ENCODE measurements around the gene VWCE. TPM values are rescaled to one million over a fixed set of nuclear protein-coding genes. Genes with fewer than 3 reads are reported as not detected.

Gene VWCE
- total and polyA plus RNA-seq, 11 donors = 0.17 to 1.7 (median 0.66) TPM; not detected in 1

DNA sequence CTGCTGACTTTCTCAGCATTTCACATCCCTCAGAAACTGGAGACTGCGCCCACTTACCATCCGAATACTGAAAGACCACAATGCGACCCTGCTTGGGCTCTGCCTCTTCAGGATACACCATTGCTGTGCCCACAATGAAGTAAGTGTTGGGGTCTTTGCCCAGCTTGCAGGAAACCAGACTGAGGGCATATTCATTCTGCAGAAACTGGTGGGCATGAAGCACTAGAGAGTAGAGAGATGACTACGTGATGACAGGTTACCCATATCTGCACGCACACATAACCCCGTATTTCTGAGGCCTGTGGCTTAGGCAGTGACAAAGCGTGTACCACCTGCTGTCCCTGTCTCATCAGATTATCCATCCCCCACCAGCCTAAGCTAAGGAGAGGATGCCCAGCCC is 14.6 kb upstream of the VWCE start:
- Histone ChIP-seq H3K27ac (no peak overlapping the region), H3K27me3 (no peaks in the 10 kb centered on the region), H3K4me1 (no peaks in the 10 kb centered on the region), H3K9me3 (no peaks in the 10 kb centered on the region), H3K36me3 (peaks cover 2 to 100% (median 100%) of the 10 kb centered on the region in 9 donors), H3K4me3 (no peak overlapping the region)
- ATAC-seq = no peak
- intact Hi-C loops (cut with DNase I) = no loop called here
- DNase-seq = no peak
- WGBS, 4 donors = 95 to 97% (median 96%) methylated on average over 7 of the region's 7 CpGs
- TF ChIP-seq, protein P1, sequence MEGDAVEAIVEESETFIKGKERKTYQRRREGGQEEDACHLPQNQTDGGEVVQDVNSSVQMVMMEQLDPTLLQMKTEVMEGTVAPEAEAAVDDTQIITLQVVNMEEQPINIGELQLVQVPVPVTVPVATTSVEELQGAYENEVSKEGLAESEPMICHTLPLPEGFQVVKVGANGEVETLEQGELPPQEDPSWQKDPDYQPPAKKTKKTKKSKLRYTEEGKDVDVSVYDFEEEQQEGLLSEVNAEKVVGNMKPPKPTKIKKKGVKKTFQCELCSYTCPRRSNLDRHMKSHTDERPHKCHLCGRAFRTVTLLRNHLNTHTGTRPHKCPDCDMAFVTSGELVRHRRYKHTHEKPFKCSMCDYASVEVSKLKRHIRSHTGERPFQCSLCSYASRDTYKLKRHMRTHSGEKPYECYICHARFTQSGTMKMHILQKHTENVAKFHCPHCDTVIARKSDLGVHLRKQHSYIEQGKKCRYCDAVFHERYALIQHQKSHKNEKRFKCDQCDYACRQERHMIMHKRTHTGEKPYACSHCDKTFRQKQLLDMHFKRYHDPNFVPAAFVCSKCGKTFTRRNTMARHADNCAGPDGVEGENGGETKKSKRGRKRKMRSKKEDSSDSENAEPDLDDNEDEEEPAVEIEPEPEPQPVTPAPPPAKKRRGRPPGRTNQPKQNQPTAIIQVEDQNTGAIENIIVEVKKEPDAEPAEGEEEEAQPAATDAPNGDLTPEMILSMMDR (IDR thresholded peaks at IDR 0.05) = no peak
- TF ChIP-seq POLR2A (IDR thresholded peaks at IDR 0.05) = no peak

DNA sequence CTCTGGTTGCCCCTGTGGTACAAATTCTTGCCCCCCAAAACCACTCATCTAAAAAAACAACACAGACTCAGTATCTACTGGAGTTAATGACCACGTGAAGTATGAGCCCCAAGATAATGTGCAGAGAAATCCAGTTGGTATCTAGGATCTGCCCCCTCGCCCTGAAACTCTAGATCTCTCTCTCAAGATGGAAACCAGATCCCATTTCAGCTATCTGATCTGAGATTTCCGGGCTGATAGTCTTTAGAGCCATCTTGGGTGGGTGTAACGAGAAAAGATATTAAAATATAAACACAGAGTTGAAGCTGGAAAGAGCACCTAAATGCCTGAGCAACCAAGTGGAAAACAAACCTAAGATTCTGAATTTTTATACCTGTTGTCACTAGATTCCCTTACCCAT is 14.0 kb upstream of the VWCE start:
- no peak overlapping the region for H3K4me3 ChIP-seq
- 91 to 93% (median 91%) methylated on average over 4 of the region's 4 CpGs for WGBS, 4 donors
- DNase-seq (no peak), ATAC-seq (no peak)
- H3K27ac ChIP-seq = no peak overlapping the region
- H3K27me3 ChIP-seq = no peaks in the 10 kb centered on the region
- no peaks in the 10 kb centered on the region for H3K4me1 ChIP-seq
- no peaks in the 10 kb centered on the region for H3K9me3 ChIP-seq
- intact Hi-C loops (cut with DNase I) = no loop called here
- TF ChIP-seq, protein P1 (IDR thresholded peaks at IDR 0.05) = no peak
- TF ChIP-seq POLR2A (IDR thresholded peaks at IDR 0.05) = no peak
- H3K36me3 ChIP-seq = peaks cover 2 to 100% (median 100%) of the 10 kb centered on the region in 9 donors

DNA sequence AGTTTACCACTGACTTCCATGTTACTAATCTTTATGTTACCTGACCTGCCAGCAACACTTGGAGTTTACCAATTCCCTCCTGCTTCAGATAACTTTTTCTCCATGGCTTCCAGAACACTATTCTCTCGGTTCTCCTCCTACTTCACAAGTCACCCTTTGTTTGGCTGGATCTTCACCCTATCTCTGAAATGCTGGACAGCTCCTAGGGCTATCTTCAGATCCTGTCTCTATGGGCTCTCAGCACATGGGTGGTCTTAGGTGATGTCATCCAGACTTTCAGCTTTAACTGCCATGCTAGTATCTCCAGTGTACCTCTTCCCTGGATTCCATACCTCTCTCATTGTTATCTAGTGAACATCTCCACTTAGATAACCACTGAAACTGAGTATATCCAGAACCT is 12.2 kb upstream of the VWCE start:
- intact Hi-C loops (cut with DNase I) = no loop called here
- no peaks in the 10 kb centered on the region for H3K4me1 ChIP-seq
- no peaks in the 10 kb centered on the region for H3K27me3 ChIP-seq
- no peak for ATAC-seq
- no peak overlapping the region for H3K4me3 ChIP-seq
- 62 to 75% (median 67%) methylated on average over 1 of the region's 1 CpG for WGBS, 4 donors
- DNase-seq = no peak
- no peak overlapping the region for H3K27ac ChIP-seq
- peaks cover 5 to 100% (median 100%) of the 10 kb centered on the region in 9 donors for H3K36me3 ChIP-seq
- no peak for TF ChIP-seq POLR2A (IDR thresholded peaks at IDR 0.05)
- TF ChIP-seq, protein P1 (IDR thresholded peaks at IDR 0.05) = no peak
- H3K9me3 ChIP-seq = no peaks in the 10 kb centered on the region

DNA sequence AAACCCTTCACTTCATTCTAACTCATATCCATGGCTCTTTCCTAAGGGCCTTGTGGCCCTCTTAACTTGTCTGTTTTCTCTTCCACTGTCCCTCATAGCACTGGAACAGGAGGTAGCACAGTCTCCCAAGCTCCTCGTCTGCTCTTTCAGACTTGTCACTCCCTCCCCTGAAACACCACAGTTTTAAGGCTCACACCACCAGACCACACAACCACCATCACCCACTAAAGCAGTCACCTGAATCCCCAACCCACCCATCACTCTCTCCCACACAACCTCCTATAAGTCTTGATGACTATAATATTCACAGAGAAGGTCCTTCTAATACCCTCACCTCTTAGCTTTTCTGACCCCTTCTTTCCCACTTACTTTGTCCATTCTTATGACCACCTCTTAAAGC is 11.1 kb upstream of the VWCE start:
- Histone ChIP-seq H3K4me1 (no peaks in the 10 kb centered on the region), H3K36me3 (peaks cover 5 to 100% (median 100%) of the 10 kb centered on the region in 9 donors), H3K27me3 (no peaks in the 10 kb centered on the region), H3K4me3 (no peak overlapping the region), H3K27ac (no peak overlapping the region), H3K9me3 (no peaks in the 10 kb centered on the region)
- no peak for TF ChIP-seq POLR2A (IDR thresholded peaks at IDR 0.05)
- TF ChIP-seq, protein P1 (IDR thresholded peaks at IDR 0.05) = no peak
- DNase-seq (no peak), ATAC-seq (no peak)
- 89 to 94% (median 92%) methylated on average over 1 of the region's 1 CpG for WGBS, 4 donors
- intact Hi-C loops (cut with DNase I) = no loop called here

Data from heart left ventricle (tissue), 16 donors.